ENCODE results near the gene EGLN2. TPM values are rescaled to one million over a fixed set of nuclear protein-coding genes. Genes with fewer than 3 reads are reported as not detected.

The EGLN2 gene
- total RNA-seq, 2 experiments from 2014 or later = 150 to 151 TPM

DNA sequence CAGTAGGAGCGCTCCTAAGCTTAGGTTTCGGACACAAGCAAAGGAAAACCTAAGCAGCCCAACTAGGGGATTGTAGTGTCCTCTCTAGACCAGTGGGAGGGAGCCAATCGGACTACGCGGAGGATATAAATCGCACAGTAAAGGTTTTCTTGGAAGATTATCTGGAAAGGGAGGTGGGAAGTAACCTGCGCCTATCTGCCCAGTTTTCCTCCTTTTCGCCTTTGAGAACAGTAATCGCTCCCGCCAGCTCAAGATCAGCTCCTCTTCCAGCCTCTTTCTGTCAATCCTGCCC lies 21.4 kb upstream of the EGLN2 start:
- Mint-ChIP-seq H3K27me3 (no peaks in the 10 kb centered on the region), H3K4me1 (ENCODE audit: low read depth) (peaks cover 36% of the 10 kb centered on the region), H3K27ac (peak overlapping the region; percentile 93), H3K36me3 (ENCODE audit: low read depth) (peaks cover 32% of the 10 kb centered on the region), H3K4me3 (peak overlapping the region; percentile 95), H3K9me3 (no peaks in the 10 kb centered on the region)
- Histone ChIP-seq H3K4me1 (ENCODE audit: insufficient read depth, low read length) (peaks cover 23% of the 10 kb centered on the region), H3K27me3 (ENCODE audit: control insufficient read depth in 1 of 2, insufficient read depth in 2 of 2, low read length in 2 of 2) (no peaks in the 10 kb centered on the region), H3K36me3 (ENCODE audit: insufficient read depth, low read length) (peaks cover 4% of the 10 kb centered on the region), H3K4me3 (ENCODE audit: low read length) (peak overlapping the region; percentile 69), H3K27ac (ENCODE audit: low read depth in 1 of 2, low read length in 2 of 2) (peak overlapping the region; percentile 93 to 95), H3K9me3 (ENCODE audit: control insufficient read depth in 1 of 2, insufficient read depth in 1 of 2, low read length in 2 of 2) (no peaks in the 10 kb centered on the region)
- CTCF ChIA-PET = interaction anchor here (0.6 to 5.2 kb wide), 11 partner anchors 11 to 1444 kb away, joined by 3 to 40 read pairs (median 5); partner anchors contain the start of genes ACTMAP, COQ8B, EGLN2 and ITPKC
- intact Hi-C loops (cut with DNase I, micrococcal nuclease) = loop anchor here in 1 of 2 experiments (1.0 to 5.0 kb wide), 3 partner anchors 26 to 62 kb away; partner anchors contain the start of gene SNRPA
- DNase-seq (no peak), ATAC-seq (ENCODE audit: poor library complexity) (no peak)
- POLR2A ChIA-PET = interaction anchor here (0.7 to 5.4 kb wide), 24 partner anchors 9 to 486 kb away, joined by 3 to 198 read pairs (median 8); partner anchors contain the start of genes ACTMAP, COQ8B, EGLN2 and HNRNPUL1
- no peak for TF ChIP-seq CTCF (IDR thresholded peaks at IDR 0.05)

DNA sequence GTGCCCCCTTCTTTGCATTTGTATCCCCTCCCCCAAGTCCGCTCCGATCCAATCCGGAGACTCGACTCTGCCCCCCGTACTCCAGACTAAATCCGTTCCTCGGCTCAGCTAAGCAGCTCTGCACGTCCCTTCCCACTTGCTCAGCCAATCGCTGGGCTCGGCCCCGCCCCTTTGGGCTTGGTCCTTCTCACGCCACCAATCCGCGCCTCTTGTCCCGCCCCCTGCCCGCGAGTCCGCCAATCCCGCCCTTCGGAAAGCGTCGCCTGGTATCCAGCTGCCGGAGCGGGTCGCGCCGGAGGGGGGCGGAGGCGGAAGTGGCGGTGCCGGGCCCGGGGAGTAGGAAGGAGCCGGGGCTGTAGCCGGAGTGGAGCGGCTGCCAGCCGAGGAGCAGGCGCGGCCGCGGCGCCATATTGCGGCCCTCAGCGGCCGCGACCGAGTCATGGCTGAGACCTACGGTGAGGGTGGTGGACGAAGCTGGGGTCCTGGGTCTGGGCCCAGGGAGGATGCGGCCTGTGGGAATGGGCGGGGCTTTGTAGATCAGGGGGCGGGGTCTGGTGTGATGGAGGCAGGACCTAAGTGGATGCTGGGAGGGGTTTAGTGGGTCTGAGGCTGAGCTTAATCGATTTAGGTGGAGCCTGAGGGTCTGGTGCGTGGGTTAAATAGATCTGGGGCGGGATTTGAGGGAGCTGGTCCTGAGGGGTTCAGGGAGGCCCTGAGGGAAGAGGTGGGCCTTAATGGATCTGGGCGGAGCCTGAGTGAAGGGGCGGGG lies 20.9 kb upstream of the EGLN2 start, which contains the start of gene RAB4B:
Gene RAB4B, plus strand, starts transcription at position 311 of the 769 bp plus-strand sequence. Its CDS starts 129 bp downstream, at position 440.
- H3K27me3 Mint-ChIP-seq = no peaks in the 10 kb centered on the region
- ChIA-PET POLR2A (interaction anchor here (0.7 to 5.4 kb wide), 26 partner anchors 8 to 486 kb away, joined by 3 to 198 read pairs (median 8); partner anchors contain the start of genes ACTMAP, COQ8B, EGLN2 and HNRNPUL1), CTCF (interaction anchor here (0.9 to 5.2 kb wide), 11 partner anchors 20 to 366 kb away, joined by 3 to 40 read pairs (median 5); partner anchors contain the start of genes ACTMAP, COQ8B, EGLN2 and ITPKC)
- intact Hi-C loops (cut with DNase I, micrococcal nuclease) = loop anchor here (1.0 to 5.0 kb wide), 7 partner anchors 20 to 63 kb away; partner anchors contain the start of genes ACTMAP (in 1 of the 2), COQ8B (in 1 of the 2) and SNRPA (in 1 of the 2)
- H3K9me3 ChIP-seq (ENCODE audit: control insufficient read depth in 1 of 2, insufficient read depth in 1 of 2, low read length in 2 of 2) = no peaks in the 10 kb centered on the region
- no peaks in the 10 kb centered on the region for H3K9me3 Mint-ChIP-seq
- DNase-seq = peak; percentile 99 to 100 (median 100)
- H3K36me3 ChIP-seq (ENCODE audit: insufficient read depth, low read length) = peaks cover 4% of the 10 kb centered on the region
- H3K27me3 ChIP-seq (ENCODE audit: control insufficient read depth in 1 of 2, insufficient read depth in 2 of 2, low read length in 2 of 2) = no peaks in the 10 kb centered on the region
- H3K4me3 Mint-ChIP-seq = peak within 1 kb of the TSS; percentile 95
- H3K27ac Mint-ChIP-seq = peak within 1 kb of the TSS; percentile 93
- ATAC-seq (ENCODE audit: poor library complexity) = peak; percentile 84
- H3K27ac ChIP-seq (ENCODE audit: low read depth in 1 of 2, low read length in 2 of 2) = peak within 1 kb of the TSS; percentile 93 to 95
- H3K4me1 Mint-ChIP-seq (ENCODE audit: low read depth) = peaks cover 36% of the 10 kb centered on the region
- peak within 1 kb of the TSS; percentile 69 for H3K4me3 ChIP-seq (ENCODE audit: low read length)
- H3K36me3 Mint-ChIP-seq (ENCODE audit: low read depth) = peaks cover 37% of the 10 kb centered on the region
- no peak for TF ChIP-seq CTCF (IDR thresholded peaks at IDR 0.05)
- peaks cover 23% of the 10 kb centered on the region for H3K4me1 ChIP-seq (ENCODE audit: insufficient read depth, low read length)

DNA sequence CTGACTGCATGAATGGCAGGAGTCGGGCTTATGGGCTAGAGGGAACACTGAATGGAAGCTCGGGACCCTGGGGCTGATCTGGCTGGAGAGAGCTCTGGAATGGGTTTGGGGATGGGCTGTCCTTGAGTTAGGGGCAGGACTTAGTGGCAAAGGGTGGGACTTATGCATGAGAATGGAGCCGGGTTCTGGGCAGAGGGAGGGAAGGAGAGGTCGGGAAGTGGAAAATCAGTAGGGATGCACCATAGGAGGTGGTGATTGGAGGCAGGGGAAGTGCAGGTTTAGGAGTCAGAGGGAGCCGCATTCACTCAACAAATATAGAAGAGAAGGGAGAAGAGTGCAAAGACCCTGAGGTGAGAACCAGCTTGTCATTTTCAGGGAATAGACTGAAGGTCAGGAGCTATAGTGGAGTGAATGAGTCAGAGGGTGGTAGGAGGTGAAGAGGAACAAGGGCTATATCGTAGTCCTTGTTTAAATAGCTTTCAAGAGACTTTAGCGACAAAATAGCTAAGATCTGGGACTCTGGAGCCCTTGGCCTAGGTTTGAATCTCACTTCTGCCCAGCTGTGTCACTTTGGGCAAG lies 20.2 kb upstream of the EGLN2 start:
- no peaks in the 10 kb centered on the region for H3K9me3 Mint-ChIP-seq
- no peaks in the 10 kb centered on the region for H3K9me3 ChIP-seq (ENCODE audit: control insufficient read depth in 1 of 2, insufficient read depth in 1 of 2, low read length in 2 of 2)
- peaks cover 41% of the 10 kb centered on the region for H3K36me3 Mint-ChIP-seq (ENCODE audit: low read depth)
- peaks cover 6% of the 10 kb centered on the region for H3K36me3 ChIP-seq (ENCODE audit: insufficient read depth, low read length)
- H3K4me3 Mint-ChIP-seq = peak overlapping the region; percentile 95
- ATAC-seq (ENCODE audit: poor library complexity) (no peak), DNase-seq (no peak)
- peak overlapping the region; percentile 93 for H3K27ac Mint-ChIP-seq
- H3K27me3 ChIP-seq (ENCODE audit: control insufficient read depth in 1 of 2, insufficient read depth in 2 of 2, low read length in 2 of 2) = no peaks in the 10 kb centered on the region
- no peak for TF ChIP-seq CTCF (IDR thresholded peaks at IDR 0.05)
- peak overlapping the region; percentile 69 for H3K4me3 ChIP-seq (ENCODE audit: low read length)
- intact Hi-C loops (cut with DNase I, micrococcal nuclease) = loop anchor here (1.0 to 5.0 kb wide), 5 partner anchors 20 to 62 kb away; partner anchors contain the start of genes ACTMAP (in 1 of the 2) and COQ8B (in 1 of the 2)
- peak overlapping the region; percentile 88 to 93 for H3K27ac ChIP-seq (ENCODE audit: low read depth in 1 of 2, low read length in 2 of 2)
- peaks cover 23% of the 10 kb centered on the region for H3K4me1 ChIP-seq (ENCODE audit: insufficient read depth, low read length)
- POLR2A ChIA-PET = interaction anchor here (0.7 to 5.4 kb wide), 19 partner anchors 8 to 485 kb away, joined by 3 to 198 read pairs (median 10); partner anchors contain the start of genes ACTMAP, EGLN2, HNRNPUL1 and SNRPA
- CTCF ChIA-PET = interaction anchor here (0.9 to 5.2 kb wide), 7 partner anchors 19 to 366 kb away, joined by 3 to 40 read pairs (median 6); partner anchors contain the start of genes ACTMAP, EGLN2 and SNRPA
- H3K27me3 Mint-ChIP-seq = no peaks in the 10 kb centered on the region
- peaks cover 36% of the 10 kb centered on the region for H3K4me1 Mint-ChIP-seq (ENCODE audit: low read depth)

Measured in CD4-positive, alpha-beta T cell (primary cell).